ENCODE results near the gene BTBD8. TPM values are rescaled to one million over a fixed set of nuclear protein-coding genes. Genes with fewer than 3 reads are reported as not detected.

Gene BTBD8
- total RNA-seq, 1 experiment from 2014 or later: 0.86 TPM

DNA sequence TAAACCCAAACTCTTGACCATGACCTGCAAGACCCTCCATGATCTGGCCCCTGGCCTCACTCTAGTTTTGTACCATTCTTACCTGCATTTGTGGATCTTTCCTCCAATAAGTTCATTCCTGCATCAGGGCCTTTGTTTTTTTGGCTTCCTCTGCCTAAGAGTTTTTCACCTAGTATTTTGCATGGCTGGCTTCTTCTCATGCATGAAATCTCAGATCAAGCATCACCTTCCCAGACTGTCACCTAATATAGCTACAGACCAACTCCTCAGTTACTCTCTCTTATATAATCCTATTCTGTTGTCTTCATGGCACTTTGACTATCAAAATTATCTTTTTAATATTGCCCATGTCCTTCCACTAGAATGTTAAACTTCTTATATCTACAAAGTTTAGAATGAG lies 54.2 kb downstream of the BTBD8 start:
- H3K79me2 ChIP-seq (ENCODE audit: low read length): no peaks in the 10 kb centered on the region
- H2AFZ ChIP-seq (ENCODE audit: low read length): no peak overlapping the region
- H3K9me2 ChIP-seq (replicated peaks; ENCODE audit: insufficient read depth, low read length): no peaks in the 10 kb centered on the region
- no peaks in the 10 kb centered on the region for H3K9me3 ChIP-seq (ENCODE audit: low read length)
- H4K20me1 ChIP-seq (ENCODE audit: insufficient read depth, low read depth, low read length): no peaks in the 10 kb centered on the region
- no peak for DNase-seq
- H3K27ac ChIP-seq (ENCODE audit: low read length): no peak overlapping the region
- no peak overlapping the region for H3K4me3 ChIP-seq (ENCODE audit: low read length)
- H3K4me1 ChIP-seq (ENCODE audit: low read length): no peaks in the 10 kb centered on the region
- no peak overlapping the region for H3K4me2 ChIP-seq (ENCODE audit: low read depth, low read length, poor library complexity, severe bottlenecking)
- H3K27me3 ChIP-seq (ENCODE audit: low read length): no peaks in the 10 kb centered on the region
- H3K9ac ChIP-seq (ENCODE audit: low read length): no peak overlapping the region
- H3K36me3 ChIP-seq (ENCODE audit: insufficient read depth, low read length): no peaks in the 10 kb centered on the region

DNA sequence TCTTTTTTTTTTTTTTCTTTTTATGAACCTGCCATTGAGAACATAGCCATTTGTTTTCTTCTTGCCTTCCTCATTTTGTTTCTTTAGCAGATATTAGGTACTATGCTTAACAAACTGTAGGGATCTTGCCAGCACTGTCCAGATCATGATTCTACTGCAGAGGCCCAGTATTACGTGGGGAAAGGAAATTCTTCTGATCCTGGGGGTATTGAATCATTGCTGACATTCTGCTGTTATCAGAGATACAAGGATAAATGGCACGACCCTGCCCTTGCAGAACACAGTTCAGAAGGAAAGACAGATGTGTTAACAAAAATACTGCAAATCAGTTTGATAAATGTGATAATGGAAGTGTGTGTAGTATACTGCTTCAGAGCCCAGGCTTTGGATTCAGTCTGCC lies 56.2 kb downstream of the BTBD8 start:
- DNase-seq: no peak
- Histone ChIP-seq H3K36me3 (ENCODE audit: insufficient read depth, low read length) (no peaks in the 10 kb centered on the region), H4K20me1 (ENCODE audit: insufficient read depth, low read depth, low read length) (no peaks in the 10 kb centered on the region), H3K4me2 (ENCODE audit: low read depth, low read length, poor library complexity, severe bottlenecking) (no peak overlapping the region), H3K79me2 (ENCODE audit: low read length) (no peaks in the 10 kb centered on the region), H3K4me1 (ENCODE audit: low read length) (no peaks in the 10 kb centered on the region), H3K27me3 (ENCODE audit: low read length) (no peaks in the 10 kb centered on the region), H3K9me2 (replicated peaks; ENCODE audit: insufficient read depth, low read length) (no peaks in the 10 kb centered on the region), H3K9me3 (ENCODE audit: low read length) (no peaks in the 10 kb centered on the region), H3K4me3 (ENCODE audit: low read length) (no peak overlapping the region), H2AFZ (ENCODE audit: low read length) (no peak overlapping the region), H3K27ac (ENCODE audit: low read length) (no peak overlapping the region), H3K9ac (ENCODE audit: low read length) (no peak overlapping the region)

DNA sequence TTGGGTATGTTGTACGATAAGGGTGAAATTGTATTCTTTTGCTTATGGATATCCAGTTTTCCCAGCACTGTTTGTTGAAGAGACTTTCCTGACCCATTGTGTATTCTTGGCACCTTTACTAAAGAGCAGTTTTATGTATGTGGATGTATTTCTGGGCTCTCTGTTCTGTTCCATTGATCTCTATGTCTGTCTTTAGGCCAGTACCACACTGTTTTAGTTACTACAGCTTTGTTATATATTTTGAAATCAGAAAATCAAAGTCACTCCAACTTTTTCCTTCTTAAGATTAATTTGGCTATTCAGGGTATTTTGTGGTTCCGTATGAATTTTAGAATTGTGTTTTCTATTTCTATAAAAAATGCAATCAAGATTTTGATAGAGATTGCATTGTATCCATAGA lies 74.8 kb downstream of the BTBD8 start:
- no peak for DNase-seq
- no peaks in the 10 kb centered on the region for H3K79me2 ChIP-seq (ENCODE audit: low read length)
- no peak overlapping the region for H3K9ac ChIP-seq (ENCODE audit: low read length)
- no peak overlapping the region for H2AFZ ChIP-seq (ENCODE audit: low read length)
- H3K4me2 ChIP-seq (ENCODE audit: low read depth, low read length, poor library complexity, severe bottlenecking): no peak overlapping the region
- no peaks in the 10 kb centered on the region for H4K20me1 ChIP-seq (ENCODE audit: insufficient read depth, low read depth, low read length)
- H3K27ac ChIP-seq (ENCODE audit: low read length): no peak overlapping the region
- no peaks in the 10 kb centered on the region for H3K9me2 ChIP-seq (replicated peaks; ENCODE audit: insufficient read depth, low read length)
- no peak overlapping the region for H3K4me3 ChIP-seq (ENCODE audit: low read length)
- H3K9me3 ChIP-seq (ENCODE audit: low read length): peaks cover 6% of the 10 kb centered on the region
- H3K36me3 ChIP-seq (ENCODE audit: insufficient read depth, low read length): no peaks in the 10 kb centered on the region
- no peaks in the 10 kb centered on the region for H3K27me3 ChIP-seq (ENCODE audit: low read length)
- no peaks in the 10 kb centered on the region for H3K4me1 ChIP-seq (ENCODE audit: low read length)

GRCh38 chr1:92159593-92159992 lies 79.4 kb downstream of the BTBD8 start:
- DNase-seq: no peak
- Histone ChIP-seq H3K9ac (ENCODE audit: low read length) (no peak overlapping the region), H3K4me1 (ENCODE audit: low read length) (no peaks in the 10 kb centered on the region), H3K4me2 (ENCODE audit: low read depth, low read length, poor library complexity, severe bottlenecking) (no peak overlapping the region), H3K27ac (ENCODE audit: low read length) (no peak overlapping the region), H2AFZ (ENCODE audit: low read length) (no peak overlapping the region), H3K4me3 (ENCODE audit: low read length) (no peak overlapping the region), H4K20me1 (ENCODE audit: insufficient read depth, low read depth, low read length) (no peaks in the 10 kb centered on the region), H3K27me3 (ENCODE audit: low read length) (no peaks in the 10 kb centered on the region), H3K36me3 (ENCODE audit: insufficient read depth, low read length) (no peaks in the 10 kb centered on the region), H3K9me3 (ENCODE audit: low read length) (peaks cover 6% of the 10 kb centered on the region), H3K79me2 (ENCODE audit: low read length) (no peaks in the 10 kb centered on the region), H3K9me2 (replicated peaks; ENCODE audit: insufficient read depth, low read length) (no peaks in the 10 kb centered on the region)

GRCh38 chr1:92165389-92165788 lies 85.2 kb downstream of the BTBD8 start:
- Histone ChIP-seq H3K4me2 (ENCODE audit: low read depth, low read length, poor library complexity, severe bottlenecking) (no peak overlapping the region), H3K9me3 (ENCODE audit: low read length) (no peaks in the 10 kb centered on the region), H3K4me1 (ENCODE audit: low read length) (no peaks in the 10 kb centered on the region), H3K4me3 (ENCODE audit: low read length) (no peak overlapping the region), H3K79me2 (ENCODE audit: low read length) (no peaks in the 10 kb centered on the region), H3K27ac (ENCODE audit: low read length) (no peak overlapping the region), H2AFZ (ENCODE audit: low read length) (no peak overlapping the region), H4K20me1 (ENCODE audit: insufficient read depth, low read depth, low read length) (no peaks in the 10 kb centered on the region), H3K36me3 (ENCODE audit: insufficient read depth, low read length) (no peaks in the 10 kb centered on the region), H3K9ac (ENCODE audit: low read length) (no peak overlapping the region), H3K27me3 (ENCODE audit: low read length) (no peaks in the 10 kb centered on the region), H3K9me2 (replicated peaks; ENCODE audit: insufficient read depth, low read length) (no peaks in the 10 kb centered on the region)
- DNase-seq: no peak

DNA sequence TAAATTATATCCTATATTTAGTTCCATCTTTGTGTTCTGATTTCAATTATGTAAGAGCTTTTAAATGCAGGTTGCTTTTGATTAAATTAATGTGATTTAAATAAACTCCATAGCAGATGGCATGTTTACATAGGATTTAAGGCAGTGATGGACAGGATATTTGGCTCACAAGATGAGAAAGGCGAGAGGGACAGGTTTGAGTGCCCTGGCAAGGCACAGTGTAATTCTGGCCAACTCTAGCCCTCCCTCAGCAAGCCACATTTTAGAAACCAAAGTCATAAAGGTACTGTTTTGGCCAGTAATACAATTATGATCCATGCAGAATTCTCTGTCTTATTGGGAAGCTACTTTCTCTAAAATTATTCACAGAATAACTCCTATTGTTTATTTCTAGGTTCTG lies 87.0 kb downstream of the BTBD8 start:
- H3K4me2 ChIP-seq (ENCODE audit: low read depth, low read length, poor library complexity, severe bottlenecking): no peak overlapping the region
- no peaks in the 10 kb centered on the region for H3K9me2 ChIP-seq (replicated peaks; ENCODE audit: insufficient read depth, low read length)
- H3K9me3 ChIP-seq (ENCODE audit: low read length): no peaks in the 10 kb centered on the region
- H3K79me2 ChIP-seq (ENCODE audit: low read length): no peaks in the 10 kb centered on the region
- H2AFZ ChIP-seq (ENCODE audit: low read length): no peak overlapping the region
- H3K27ac ChIP-seq (ENCODE audit: low read length): no peak overlapping the region
- no peak for DNase-seq
- H3K9ac ChIP-seq (ENCODE audit: low read length): no peak overlapping the region
- no peaks in the 10 kb centered on the region for H4K20me1 ChIP-seq (ENCODE audit: insufficient read depth, low read depth, low read length)
- no peak overlapping the region for H3K4me3 ChIP-seq (ENCODE audit: low read length)
- no peaks in the 10 kb centered on the region for H3K4me1 ChIP-seq (ENCODE audit: low read length)
- no peaks in the 10 kb centered on the region for H3K27me3 ChIP-seq (ENCODE audit: low read length)
- no peaks in the 10 kb centered on the region for H3K36me3 ChIP-seq (ENCODE audit: insufficient read depth, low read length)

DNA sequence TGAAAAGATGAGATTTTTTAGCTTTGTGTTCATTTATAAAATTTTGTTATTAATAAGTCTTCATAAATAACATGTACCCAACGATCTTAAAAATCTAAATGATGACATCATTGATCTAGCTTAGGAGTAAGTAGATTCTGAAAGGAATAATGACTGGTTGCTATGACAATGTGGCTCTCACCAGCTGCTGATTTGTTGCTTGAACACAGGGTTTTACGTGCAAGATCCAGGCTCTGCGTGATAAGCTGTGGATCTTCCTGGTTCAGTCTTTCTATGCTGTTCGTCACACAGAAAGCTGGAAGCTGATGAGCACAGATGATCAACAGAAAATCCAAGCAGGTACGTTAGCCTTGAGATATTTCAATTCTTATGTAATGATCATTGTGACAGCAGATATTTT lies 88.5 kb downstream of the BTBD8 start:
- H3K4me2 ChIP-seq (ENCODE audit: low read depth, low read length, poor library complexity, severe bottlenecking): no peak overlapping the region
- no peak overlapping the region for H3K4me3 ChIP-seq (ENCODE audit: low read length)
- H3K27me3 ChIP-seq (ENCODE audit: low read length): no peaks in the 10 kb centered on the region
- H3K4me1 ChIP-seq (ENCODE audit: low read length): no peaks in the 10 kb centered on the region
- no peak for DNase-seq
- H3K9ac ChIP-seq (ENCODE audit: low read length): no peak overlapping the region
- no peaks in the 10 kb centered on the region for H3K79me2 ChIP-seq (ENCODE audit: low read length)
- H3K9me3 ChIP-seq (ENCODE audit: low read length): no peaks in the 10 kb centered on the region
- no peaks in the 10 kb centered on the region for H3K9me2 ChIP-seq (replicated peaks; ENCODE audit: insufficient read depth, low read length)
- no peak overlapping the region for H3K27ac ChIP-seq (ENCODE audit: low read length)
- H4K20me1 ChIP-seq (ENCODE audit: insufficient read depth, low read depth, low read length): no peaks in the 10 kb centered on the region
- H3K36me3 ChIP-seq (ENCODE audit: insufficient read depth, low read length): no peaks in the 10 kb centered on the region
- no peak overlapping the region for H2AFZ ChIP-seq (ENCODE audit: low read length)

DNA sequence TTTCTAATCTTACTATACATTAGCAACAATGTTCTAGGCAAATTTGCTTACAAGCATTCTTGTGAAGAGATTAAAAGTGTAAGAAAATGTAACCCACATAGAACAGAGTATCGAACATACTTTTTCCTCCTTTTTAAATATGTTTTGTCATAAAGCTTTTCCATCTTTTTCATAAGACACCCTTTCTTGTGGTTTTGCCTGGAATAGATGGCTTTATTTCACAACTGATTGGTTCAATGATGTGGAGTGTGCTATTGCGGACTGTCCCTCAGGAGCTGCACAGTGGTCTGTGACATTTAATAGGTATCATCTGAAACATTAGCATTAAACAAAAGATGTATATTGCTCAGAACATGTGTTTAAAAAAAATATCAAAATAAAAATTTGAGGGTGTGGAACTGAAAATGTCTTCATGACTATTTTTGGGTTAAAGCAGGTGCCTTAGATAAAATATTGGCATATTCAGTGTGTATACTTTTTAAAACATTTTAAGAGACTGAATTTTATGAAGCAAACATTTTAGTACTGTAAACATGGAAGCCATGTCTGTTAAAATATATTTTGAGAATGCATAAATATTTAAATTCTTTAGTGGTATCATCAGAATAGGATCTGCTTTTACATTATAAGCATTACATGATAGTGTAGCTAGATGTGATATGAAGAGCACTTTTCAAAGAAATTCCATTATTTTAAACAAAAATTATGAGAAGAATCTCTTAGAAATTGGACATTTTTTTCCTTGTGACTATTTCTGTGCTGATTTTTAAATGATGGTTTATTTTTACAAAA lies 89.3 kb downstream of the BTBD8 start:
- Histone ChIP-seq H3K4me1 (ENCODE audit: low read length) (no peaks in the 10 kb centered on the region), H3K79me2 (ENCODE audit: low read length) (no peaks in the 10 kb centered on the region), H2AFZ (ENCODE audit: low read length) (no peak overlapping the region), H3K4me3 (ENCODE audit: low read length) (no peak overlapping the region), H3K36me3 (ENCODE audit: insufficient read depth, low read length) (no peaks in the 10 kb centered on the region), H3K27ac (ENCODE audit: low read length) (no peak overlapping the region), H3K4me2 (ENCODE audit: low read depth, low read length, poor library complexity, severe bottlenecking) (no peak overlapping the region), H3K9me3 (ENCODE audit: low read length) (no peaks in the 10 kb centered on the region), H3K9ac (ENCODE audit: low read length) (no peak overlapping the region), H3K9me2 (replicated peaks; ENCODE audit: insufficient read depth, low read length) (no peaks in the 10 kb centered on the region), H4K20me1 (ENCODE audit: insufficient read depth, low read depth, low read length) (no peaks in the 10 kb centered on the region), H3K27me3 (ENCODE audit: low read length) (no peaks in the 10 kb centered on the region)
- no peak for DNase-seq

Data from Karpas-422 (cell line).